Activated B cell treated with CpG ODN at 0.5 μM for 24 hours (primary cell): ENCODE measurements around the gene ENOX1. TPM values are rescaled to one million over a fixed set of nuclear protein-coding genes. Genes with fewer than 3 reads are reported as not detected.

ENCODE experiments used
- ATAC-seq: fragments of 200-7000 bp; cut with Tn5 transposase; one replicate; pipeline ENCODE4 v1.10.0; 2021; ENCODE audit warnings: low read depth, mild to moderate bottlenecking, moderate library complexity
- CTCF ChIA-PET: fragments of 350-600 bp; sonication (Branson Sonifier 250); formaldehyde crosslinking; loops from one replicate; lab custom pipeline; 2021; ENCODE audit warnings: antibody characterized with exemption; lab: Charles Lee
- POLR2A ChIA-PET: fragments of 350-600 bp; sonication (Branson Sonifier 250); formaldehyde crosslinking; loops from one replicate; lab custom pipeline; 2021; ENCODE audit warnings: antibody characterized with exemption; lab: Charles Lee
- DNase-seq: peaks from one replicate; pipeline ENCODE4 v3.0.0; 2022
- H3K27ac Mint-ChIP-seq: one replicate; pipeline ENCODE4 v1.8.0; 2020; ENCODE audit warnings: mixed read lengths
- H3K27me3 Mint-ChIP-seq: one replicate; pipeline ENCODE4 v1.8.0; 2021; ENCODE audit warnings: mixed read lengths
- H3K36me3 Mint-ChIP-seq: one replicate; pipeline ENCODE4 v1.8.0; 2021; ENCODE audit warnings: low read depth, mixed read lengths
- H3K4me1 Mint-ChIP-seq: one replicate; pipeline ENCODE4 v1.8.0; 2021; ENCODE audit warnings: mixed read lengths
- H3K4me3 Mint-ChIP-seq: one replicate; pipeline ENCODE4 v1.8.0; 2020; ENCODE audit warnings: mild to moderate bottlenecking, mixed read lengths
- H3K9me3 Mint-ChIP-seq: one replicate; pipeline ENCODE4 v1.8.0; 2020; ENCODE audit warnings: mixed read lengths
- CTCF ChIP-seq: fragments of 200-600 bp; IDR thresholded peaks from one replicate; pipeline ENCODE4 v1.8.0; 2022; ENCODE audit warnings: antibody characterized with exemption, mild to moderate bottlenecking
- intact Hi-C: fragments of 100-400 bp; cut with micrococcal nuclease; formaldehyde crosslinking; loops from one replicate; pipeline ENCODE4 v1.15.1; 2024
- total RNA-seq: library from RNA; stranded (reverse); gene quantifications from 2 replicates; pipeline ENCODE4 v1.2.3, GENCODE V29; 2022

The ENOX1 gene
- total RNA-seq, 1 donor from 2014 or later = not detected

- no peaks in the 10 kb centered on the region for H3K4me1 Mint-ChIP-seq
- ChIA-PET POLR2A (no interaction called here), CTCF (no interaction called here)
- no peaks in the 10 kb centered on the region for H3K36me3 Mint-ChIP-seq
- TF ChIP-seq CTCF = no peak
- no peak overlapping the region for H3K4me3 Mint-ChIP-seq
- H3K27ac Mint-ChIP-seq = no peak overlapping the region
- intact Hi-C loops = no loop called here
- peaks cover 14% of the 10 kb centered on the region for H3K27me3 Mint-ChIP-seq
- DNase-seq = no peak
- H3K9me3 Mint-ChIP-seq = no peaks in the 10 kb centered on the region
- no peak for ATAC-seq
These were observed 13.2 kb downstream of the ENOX1 start for GRCh38 chr13:43773602-43774001.

GRCh38 chr13:43770871-43771270 lies 15.9 kb downstream of the ENOX1 start:
- intact Hi-C loops = no loop called here
- ChIA-PET POLR2A (no interaction called here), CTCF (no interaction called here)
- no peak overlapping the region for H3K27ac Mint-ChIP-seq
- peaks cover 4% of the 10 kb centered on the region for H3K27me3 Mint-ChIP-seq
- no peak overlapping the region for H3K4me3 Mint-ChIP-seq
- ATAC-seq = no peak
- no peak for TF ChIP-seq CTCF
- no peaks in the 10 kb centered on the region for H3K9me3 Mint-ChIP-seq
- H3K36me3 Mint-ChIP-seq = no peaks in the 10 kb centered on the region
- no peaks in the 10 kb centered on the region for H3K4me1 Mint-ChIP-seq
- no peak for DNase-seq

- CTCF ChIA-PET = no interaction called here
- intact Hi-C loops = no loop called here
- peaks cover 7% of the 10 kb centered on the region for H3K27me3 Mint-ChIP-seq
- ATAC-seq (no peak), DNase-seq (no peak)
- H3K9me3 Mint-ChIP-seq = no peaks in the 10 kb centered on the region
- H3K4me3 Mint-ChIP-seq = no peak overlapping the region
- no peaks in the 10 kb centered on the region for H3K4me1 Mint-ChIP-seq
- H3K36me3 Mint-ChIP-seq = no peaks in the 10 kb centered on the region
- TF ChIP-seq CTCF = no peak
- no peak overlapping the region for H3K27ac Mint-ChIP-seq
- POLR2A ChIA-PET = no interaction called here
These were observed 17.2 kb downstream of the ENOX1 start for GRCh38 chr13:43769529-43769928.

- CTCF ChIA-PET = no interaction called here
- H3K4me1 Mint-ChIP-seq = no peaks in the 10 kb centered on the region
These were observed 19.3 kb downstream of the ENOX1 start for GRCh38 chr13:43767341-43767931.

GRCh38 chr13:43766725-43767124 lies 20.0 kb downstream of the ENOX1 start:
- Mint-ChIP-seq H3K9me3 (no peaks in the 10 kb centered on the region), H3K36me3 (no peaks in the 10 kb centered on the region), H3K4me3 (no peak overlapping the region), H3K27me3 (peaks cover 14% of the 10 kb centered on the region), H3K27ac (no peak overlapping the region), H3K4me1 (no peaks in the 10 kb centered on the region)
- ChIA-PET CTCF (no interaction called here), POLR2A (no interaction called here)
- TF ChIP-seq CTCF = no peak
- ATAC-seq = no peak
- intact Hi-C loops = no loop called here
- no peak for DNase-seq

More at GRCh38 chr13:43767341-43767931, 19.3 kb downstream of the ENOX1 start:
- TF ChIP-seq CTCF = no peak
- Mint-ChIP-seq H3K4me3 (no peak overlapping the region), H3K27me3 (peaks cover 10% of the 10 kb centered on the region), H3K27ac (no peak overlapping the region), H3K9me3 (no peaks in the 10 kb centered on the region), H3K36me3 (no peaks in the 10 kb centered on the region)
- POLR2A ChIA-PET = no interaction called here
- intact Hi-C loops = no loop called here
- DNase-seq (no peak), ATAC-seq (no peak)
